Renal cortical epithelial cell (primary cell): Measurements from ENCODE around the gene RNF4. TPM values are rescaled to one million over a fixed set of nuclear protein-coding genes. Genes with fewer than 3 reads are reported as not detected.
A peak's percentile ranks its signal among the peaks of the same experiment; 100 is the strongest.
"Not testable (repeated sequence)": the region's sequence is repeated elsewhere in the genome, so short reads cannot be mapped to it uniquely, and the experiment has no call there.

Source experiments
- DNase-seq: peaks from one replicate; pipeline ENCODE4 v3.0.0-alpha.2; 2011; ENCODE audit warnings: low read depth
- total RNA-seq: library from RNA; depleted of rRNA; stranded (reverse); fragments of >200 nt; gene quantifications from 2 replicates; pipeline ENCODE4 v1.2.3, GENCODE V29; 2014

RNF4 gene
- total RNA-seq, 1 donor from 2014 or later, result 139 TPM

DNA sequence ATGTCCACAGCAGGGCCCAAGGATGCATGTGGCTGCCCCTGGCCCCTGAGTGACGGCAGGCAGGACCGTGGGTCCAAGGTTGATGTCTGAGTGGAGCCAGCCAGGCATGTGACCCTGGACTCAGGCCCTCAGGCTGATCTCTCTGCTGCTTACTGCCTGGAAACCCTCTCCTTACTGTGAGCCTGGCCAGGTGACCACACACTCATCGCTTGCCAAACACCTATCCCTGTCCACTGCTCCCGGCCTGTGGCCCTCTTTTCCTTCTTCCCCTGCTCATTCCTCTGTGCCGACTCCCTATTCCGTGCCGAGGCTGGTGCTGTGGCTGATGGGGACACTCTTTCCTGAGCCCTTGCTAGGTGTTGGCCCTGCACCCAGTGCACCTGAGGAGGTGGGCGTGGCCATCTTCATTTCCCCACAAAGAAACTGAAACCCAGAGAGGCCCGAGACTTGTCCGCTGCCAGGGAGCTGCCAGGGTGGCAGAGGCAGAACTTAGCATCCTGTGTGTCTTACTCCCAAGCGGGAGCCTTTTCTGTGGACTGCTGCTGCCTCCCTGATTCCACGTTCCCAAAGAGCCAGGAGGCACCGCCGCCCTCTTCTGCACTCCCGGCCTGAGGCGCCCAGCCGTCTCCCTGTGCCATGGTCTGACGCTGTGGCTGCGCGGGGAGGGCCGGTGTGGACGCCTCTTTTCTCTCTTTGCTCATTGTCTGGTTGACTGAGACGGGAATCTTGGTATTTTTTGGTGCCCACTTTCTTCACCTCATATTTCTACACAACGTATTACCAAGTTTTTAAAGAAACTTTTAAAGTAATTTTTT lies 11.2 kb upstream of the RNF4 start:
- no peak for DNase-seq

DNA sequence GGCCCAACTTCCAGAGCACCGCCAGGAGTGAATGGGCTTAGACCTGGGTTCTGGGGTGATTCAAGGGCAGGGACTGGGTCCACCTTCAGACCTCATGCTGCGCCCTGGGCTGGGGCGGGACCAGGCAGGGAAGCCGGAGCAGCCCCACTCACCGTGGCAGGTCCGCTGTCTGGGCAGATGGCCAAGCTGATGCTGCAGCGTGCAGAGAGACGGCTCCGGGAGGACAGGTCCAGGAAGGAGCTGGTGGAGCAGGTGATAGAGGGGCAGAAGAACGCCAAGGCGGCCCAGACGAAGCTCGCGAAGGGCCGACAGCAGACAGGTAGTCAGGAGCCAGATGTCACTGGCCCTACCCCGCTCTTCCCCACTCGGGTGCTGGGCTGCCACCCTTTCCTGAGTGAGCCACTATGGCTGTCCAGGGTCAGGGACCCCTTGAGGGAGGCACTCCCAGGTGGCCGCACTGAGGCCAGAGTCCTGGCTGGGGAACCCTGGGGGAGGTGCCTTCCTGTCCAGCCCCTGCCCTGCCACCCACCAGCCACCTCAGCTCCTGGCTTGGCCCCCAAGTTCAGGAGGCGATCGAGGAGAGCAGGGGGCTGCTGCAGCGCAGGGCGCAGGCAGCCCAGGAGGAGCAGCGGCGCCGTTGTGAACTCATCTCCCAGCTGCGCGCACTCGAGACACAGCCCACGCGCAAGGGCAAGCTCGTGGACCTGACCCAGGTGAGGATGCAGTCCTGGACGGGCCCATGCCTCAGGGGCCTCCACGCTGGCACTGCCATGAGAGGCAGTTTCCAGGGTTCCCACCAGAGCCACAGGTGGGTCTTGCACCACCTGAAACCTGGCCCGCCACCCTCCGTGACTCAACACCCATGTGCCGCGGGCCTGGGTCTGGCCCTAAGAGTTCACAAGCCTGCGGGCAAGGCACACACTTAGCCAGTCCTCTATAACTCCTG lies 10.1 kb upstream of the RNF4 start:
- no peak for DNase-seq

DNA sequence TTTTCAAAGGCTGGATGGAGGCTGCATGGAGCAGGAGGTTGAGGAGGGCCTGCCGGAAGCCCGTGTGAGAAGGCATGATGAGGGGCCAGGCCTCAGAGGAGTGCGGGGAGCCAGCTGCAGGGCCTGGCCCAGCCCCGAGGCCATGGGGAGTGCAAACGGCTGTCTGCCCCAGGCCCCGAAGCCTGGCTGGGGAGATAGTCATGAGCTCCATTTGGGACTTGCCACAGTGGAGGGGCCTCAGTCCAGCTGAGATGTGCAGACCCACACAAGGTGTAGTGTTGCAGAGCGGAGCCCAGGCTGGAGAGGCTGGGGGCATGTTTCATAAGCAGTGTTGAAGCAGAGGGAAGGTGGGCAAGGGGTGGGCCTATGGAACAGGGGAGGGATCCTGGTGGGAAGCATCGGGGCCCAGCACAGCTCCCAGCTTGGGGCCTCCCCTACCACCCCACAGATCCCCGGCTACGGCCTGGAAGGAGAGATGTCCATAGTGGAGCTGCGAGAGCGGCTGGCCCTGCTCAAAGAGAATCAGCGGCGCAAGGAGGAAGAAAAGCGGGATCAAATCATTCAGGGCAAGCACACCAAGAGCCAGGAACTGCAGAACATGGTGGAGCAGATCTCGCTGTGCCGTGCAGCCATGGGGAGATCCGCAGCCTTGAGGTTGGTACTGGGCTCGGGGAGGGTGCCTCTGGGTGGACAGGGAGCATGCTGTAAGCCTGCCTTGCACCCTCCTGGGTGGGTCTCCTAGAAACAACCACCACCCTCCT lies 9.1 kb upstream of the RNF4 start:
- DNase-seq, result no peak

DNA sequence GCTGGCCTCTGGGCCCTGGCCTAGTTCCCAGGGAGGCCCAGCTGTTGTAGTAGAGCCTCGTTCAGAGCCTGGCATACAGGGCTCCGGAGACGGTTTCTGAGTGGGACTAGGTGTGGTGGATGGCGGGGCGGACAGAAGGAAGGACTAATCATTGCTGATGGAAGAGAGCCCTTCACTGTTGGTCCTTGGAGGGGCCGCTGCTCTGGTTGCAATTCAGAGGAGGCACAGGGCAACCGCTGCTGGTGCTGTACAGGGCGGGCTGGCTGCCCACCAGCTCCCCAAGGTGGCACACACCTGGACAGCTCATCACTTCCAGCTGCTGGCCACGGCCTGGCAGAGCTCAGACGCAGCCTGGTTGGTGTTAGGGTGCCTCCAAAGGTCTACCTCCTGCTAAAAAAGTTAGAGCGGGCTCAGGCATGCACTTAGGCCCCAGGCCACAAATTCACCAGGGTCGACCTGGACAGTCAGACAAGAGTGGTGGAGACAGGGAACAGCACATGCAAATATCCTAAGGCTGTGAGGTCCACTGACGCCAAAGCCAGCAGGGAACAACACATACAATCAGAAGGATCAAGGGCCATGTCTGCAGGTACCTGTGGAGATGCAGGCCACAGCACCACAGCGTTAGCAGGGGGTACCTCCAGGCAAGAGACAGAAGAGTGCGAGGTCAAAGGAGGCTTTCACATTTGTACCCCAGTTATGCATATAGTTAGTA lies 7.5 kb upstream of the RNF4 start:
- no peak for DNase-seq

DNA sequence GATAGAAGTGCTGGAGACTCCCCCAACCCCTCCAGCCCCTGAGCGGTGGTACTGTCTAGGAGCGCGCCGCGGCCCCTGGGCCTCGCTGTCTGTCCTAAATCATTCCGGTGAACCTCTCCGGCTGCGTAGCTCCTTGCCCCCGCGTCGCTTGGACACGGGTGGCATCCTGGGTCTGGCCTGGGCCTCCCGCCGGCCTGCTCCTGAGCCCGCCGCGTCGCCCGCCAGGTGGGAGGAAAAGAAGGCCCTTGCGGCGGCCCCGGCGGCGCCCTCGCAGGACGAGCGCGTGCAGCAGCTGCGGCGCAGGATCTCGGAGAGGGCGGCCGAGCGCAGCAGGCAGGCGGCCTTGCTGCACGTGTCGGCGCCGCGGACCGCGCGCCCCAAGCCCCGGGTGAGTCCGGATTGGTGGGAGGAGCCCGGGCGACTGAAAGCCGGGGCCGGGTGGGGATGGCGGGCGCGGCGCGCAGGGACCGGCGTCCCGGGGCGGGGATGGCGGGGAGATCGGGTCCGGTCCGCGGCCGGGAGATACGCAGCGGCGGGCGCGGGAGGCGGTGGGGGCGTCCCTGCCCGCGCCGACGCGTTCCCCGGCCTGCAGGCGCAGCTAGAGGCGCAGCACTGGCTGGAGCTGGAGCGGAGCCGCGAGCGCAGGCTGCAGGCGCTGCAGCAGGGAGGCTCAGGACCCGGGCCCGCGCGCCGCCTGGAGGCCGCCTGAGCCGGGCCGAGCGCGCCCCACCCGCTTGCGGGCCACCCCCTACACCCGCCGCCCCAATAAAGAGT lies 6.5 kb upstream of the RNF4 start:
- DNase-seq, result peak; percentile 11

DNA sequence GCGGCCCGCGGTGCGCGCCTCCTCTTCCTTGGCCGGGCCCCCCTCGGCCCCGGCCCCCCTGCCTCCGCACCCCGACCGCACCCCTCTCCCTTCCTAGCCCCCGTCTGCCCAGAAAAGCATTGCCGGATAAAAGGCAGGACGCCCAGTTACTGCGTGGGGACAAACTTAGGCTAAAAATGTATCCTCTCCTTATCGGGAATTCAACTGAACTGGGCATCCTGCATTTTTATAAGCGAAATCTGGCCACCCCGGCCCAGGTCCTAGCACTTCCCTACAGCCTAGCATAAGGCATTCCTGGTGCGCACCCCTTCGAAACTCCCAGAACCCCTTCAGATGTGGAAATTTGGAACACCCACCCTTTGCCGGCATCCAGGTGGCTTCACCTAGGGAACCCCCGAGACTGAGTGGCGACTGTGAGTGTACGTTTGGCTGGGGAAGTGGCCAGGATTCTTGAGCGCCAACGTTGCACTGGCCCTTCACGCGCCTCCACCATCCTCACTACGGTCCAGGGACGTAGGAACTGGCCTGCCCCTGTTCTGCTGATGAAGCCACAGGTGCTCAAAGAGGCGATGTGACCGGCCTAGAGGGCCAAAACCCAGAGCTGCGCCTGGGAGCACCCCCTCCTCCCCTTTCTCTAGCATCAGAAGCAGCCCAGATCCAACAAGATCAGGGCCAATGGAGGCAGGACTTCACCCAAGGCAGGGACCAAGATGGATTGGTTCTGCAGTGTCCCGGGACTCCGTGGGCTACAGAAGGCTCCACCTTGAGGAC lies 5.7 kb upstream of the RNF4 start:
- no peak for DNase-seq

DNA sequence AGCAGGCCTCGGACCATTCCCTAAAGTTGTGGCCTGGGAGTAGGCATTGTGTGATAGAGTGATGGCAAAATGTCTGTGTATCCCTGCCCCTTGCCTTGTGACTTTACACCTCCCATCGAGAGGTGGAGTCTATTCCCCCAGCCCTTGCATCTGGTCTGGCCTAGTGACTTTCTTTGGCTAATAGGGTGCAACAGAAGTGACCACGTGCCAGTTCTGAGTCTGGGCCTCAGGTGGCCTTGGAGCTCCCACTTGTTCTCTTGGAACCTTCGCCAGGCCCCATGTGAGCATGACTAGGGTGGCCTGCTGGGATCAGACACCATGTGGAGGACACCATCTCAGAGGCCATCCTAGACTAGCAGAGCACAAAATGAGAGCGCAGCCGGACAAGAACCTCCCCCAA lies 3.9 kb upstream of the RNF4 start:
- no peak for DNase-seq

DNA sequence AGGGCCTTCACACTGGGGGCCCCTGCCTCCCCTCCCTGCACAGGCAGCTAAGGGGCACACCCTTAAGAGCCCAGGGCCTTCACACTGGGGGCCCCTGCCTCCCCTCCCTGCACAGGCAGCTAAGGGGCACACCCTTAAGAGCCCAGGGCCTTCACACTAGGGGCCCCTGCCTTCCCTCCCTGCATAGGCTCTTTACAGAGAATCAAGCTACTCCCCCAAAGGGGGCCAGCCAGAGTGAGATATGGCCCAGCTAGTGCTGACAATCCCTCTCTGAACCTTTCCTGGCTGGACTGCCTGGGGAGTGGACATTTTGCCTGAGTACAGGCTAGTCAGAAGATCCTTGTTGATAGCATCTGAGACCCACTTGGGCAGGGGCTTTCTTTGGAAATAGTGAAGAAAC lies 3.4 kb upstream of the RNF4 start:
- DNase-seq, result not testable (repeated sequence)

DNA sequence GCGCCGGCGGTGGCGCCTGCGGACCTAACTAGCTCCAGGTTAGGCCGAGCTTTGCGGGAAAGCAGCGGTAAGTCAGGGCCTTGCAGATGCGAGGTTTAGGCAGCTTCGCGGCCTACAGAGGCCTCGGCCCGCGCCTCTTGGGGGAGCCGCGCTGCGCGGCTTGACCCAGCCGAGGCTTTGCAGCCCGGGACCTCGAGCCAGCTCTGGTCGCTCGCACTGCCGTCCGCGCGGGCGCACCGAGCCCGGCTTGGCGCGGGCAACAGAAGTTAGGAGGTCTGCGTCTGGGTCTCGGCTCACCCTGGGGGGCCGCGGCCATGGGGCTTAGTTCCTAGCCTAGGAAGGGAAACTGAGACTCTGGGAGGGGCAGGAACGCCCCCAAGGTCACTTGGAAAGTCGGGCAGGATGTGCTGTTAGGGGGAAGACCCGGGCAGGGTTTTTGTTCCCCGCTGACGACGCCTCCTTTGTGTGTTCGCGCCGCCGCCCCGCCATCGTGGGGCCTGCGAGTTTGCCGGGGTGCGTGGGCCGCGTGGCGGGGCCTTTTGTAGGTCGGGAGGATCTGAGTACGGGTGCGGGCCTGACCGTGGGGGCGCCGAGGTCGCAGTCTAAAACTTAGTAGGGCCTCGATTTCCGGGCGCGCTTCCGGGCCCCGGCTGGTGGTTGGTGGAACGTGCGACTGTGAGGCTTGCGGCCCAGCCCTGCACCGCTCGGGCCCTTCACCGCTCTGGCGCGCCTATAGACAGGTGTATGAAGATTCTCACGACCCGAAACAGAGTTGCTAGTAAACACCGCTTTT lies 482 bp downstream of the RNF4 start:
- DNase-seq, result no peak

DNA sequence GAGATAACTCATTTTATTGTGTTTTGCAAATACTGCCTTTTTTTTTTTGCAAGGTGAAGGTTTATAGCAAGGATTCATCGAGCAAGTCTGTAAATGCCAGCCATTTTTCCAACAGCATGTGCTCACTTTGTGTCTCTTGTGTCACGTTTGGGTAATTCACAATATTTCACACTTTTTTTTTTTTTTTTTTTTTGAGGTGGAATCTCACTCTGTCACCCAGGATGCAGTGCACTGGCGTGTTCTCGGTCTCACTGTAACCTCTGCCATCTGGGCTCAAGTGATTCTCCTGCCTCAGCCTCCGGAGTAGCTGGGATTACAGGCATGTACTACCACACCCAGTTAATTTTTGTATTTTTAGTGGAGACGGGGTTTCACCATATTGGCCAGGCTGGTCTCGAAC lies 1.9 kb downstream of the RNF4 start:
- no peak for DNase-seq

DNA sequence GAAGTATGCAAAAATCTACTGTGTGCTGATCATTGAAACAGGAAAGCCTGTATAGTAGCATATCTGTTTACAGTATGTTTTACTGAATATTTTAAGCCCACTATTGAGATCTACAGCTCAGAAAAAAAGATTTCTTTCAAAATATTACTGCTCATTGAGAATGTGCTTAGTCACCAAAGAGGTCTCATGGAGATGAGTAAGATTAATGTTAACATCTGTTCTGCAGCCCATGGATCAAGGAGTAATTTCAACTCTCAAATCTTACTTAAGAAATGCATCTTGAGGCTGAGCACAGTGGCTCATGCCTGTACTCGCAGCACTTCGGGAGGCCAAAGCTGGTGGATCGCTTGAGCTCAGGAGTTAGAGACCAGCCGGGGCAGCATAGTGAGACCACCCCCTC lies 3.3 kb downstream of the RNF4 start:
- DNase-seq, result no peak

DNA sequence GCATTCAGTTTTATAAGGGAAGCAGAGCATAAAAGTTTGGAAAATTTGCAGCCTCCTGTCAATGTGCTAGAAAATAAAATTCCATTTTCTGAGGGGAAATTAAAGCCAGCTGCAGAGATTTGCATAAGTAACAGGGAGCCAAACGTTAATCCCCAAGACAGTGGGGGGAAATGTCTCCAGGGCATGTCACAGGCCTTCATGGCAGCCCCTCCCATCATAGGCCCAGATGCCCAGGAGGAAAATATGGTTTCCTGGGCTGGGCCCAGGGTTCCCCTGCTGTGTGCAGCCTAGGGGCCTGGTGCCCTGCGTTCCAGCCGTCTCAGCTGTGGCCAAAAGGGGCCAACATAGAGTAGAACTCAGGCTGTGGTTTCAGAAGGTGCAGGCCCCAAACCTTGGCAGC lies 9.3 kb downstream of the RNF4 start:
- no peak for DNase-seq

DNA sequence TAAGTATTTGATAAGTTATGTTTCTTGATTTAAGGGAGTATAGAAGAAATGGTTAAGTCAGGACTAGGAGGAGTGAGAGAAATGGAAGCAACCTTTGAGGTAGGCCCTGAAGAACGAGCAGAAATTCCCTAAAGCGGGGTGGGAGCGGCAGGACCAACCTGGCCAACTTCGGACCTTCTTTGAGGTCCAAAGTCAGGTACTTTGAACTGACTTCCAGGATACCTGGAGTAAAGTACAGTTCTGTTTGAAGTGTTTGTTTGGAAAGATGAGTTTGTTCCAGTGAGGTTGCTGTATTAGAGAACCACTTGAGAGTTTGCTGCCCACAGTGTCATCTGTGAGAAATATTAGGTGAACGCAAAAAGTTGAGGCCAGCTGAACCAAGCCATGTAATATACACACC lies 11.7 kb downstream of the RNF4 start:
- DNase-seq, result no peak

DNA sequence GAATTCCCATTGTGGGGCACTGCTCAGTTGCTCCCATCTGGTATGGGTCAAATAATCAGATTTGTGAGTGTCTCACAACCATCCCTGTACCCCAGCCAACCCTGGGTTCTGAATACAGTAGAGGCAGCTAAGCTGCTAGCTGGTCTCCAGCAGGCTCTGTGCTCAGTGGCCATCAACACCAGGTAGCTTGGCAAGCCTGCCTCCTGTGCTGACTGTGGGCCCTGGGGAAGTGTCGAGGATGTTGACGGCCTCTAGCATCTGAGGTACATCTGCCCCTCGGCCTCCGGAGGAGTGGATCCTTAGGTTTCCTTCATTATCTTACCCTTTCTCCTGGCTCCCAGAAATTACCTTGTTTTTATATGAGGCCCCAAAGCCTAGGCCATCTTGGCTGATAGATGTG lies 13.3 kb downstream of the RNF4 start:
- DNase-seq, result no peak

DNA sequence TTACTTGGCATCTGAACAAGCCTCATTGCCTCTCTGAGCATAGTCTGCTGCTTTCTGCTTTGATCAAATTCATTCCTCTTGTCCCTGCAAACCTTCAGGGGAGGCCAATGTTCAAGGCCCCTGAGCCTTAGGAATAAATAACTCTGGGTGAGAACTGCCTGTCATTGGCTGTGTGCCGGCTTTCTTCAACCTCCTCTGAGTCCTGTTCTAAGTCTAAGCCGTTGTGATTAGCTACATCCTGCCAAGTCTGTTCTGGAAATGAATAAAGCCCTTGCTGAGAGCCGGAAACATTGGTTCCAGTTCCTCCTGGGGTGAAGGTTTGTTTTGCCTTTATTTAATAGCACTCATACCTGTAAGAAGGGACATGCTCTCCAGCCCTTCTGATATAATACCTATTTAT lies 13.8 kb downstream of the RNF4 start:
- peak; percentile 48 for DNase-seq

DNA sequence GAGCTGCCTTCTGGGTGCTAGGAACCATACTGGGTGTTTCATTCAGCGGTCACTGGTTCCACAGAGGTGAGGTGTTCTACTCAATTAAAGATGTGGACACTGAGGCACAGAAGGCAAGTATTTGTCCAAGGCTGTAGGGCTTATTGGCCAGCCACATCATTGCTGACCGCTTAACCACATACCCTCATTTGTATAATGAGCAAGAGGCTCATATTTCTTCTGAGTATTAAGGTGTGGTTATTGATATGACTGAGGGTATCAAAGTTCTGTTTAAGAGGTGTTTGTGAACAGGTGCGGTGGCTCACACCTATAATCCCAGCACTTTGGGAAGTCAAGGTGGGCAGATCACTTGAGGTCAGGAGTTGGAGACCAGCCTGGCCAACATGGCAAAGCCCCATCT lies 14.3 kb downstream of the RNF4 start:
- no peak for DNase-seq

DNA sequence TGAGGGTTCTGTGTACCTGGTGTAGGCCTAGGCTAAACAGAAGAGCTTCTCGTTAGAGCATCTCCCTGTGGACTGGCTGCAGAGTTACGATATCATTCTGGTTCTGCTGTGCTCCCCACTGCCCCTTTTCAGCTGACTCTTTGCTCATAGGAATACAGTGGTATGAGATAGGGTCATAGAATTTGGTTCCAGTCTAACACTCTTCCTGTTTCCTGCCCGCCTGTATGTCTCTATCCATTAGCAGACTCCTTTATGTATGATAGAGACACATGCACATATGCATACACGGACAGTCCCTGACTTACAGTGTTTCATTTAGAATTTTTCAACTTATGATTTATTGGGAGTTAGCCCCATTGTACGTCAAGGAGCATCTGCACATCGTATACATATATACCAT lies 15.3 kb downstream of the RNF4 start:
- DNase-seq, result no peak

DNA sequence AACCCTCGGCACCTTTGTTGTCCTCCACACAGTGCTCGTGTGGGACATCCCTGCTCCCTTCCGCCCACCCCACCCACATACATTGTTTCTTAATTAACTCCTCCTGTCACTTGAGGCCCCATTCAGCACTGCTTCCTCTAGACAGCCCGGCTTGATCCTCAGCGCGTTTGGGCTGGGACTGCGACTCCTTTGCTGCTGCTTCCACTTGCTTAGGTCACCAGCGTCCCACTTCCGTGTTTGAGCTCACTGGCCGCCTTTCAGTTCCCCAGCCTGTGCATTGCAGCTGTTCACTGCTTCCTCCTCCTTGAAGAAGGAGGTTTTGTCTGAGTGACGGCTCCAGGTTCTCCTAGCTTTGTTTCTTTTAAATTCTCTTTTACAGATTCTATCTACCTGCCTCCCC lies 16.1 kb downstream of the RNF4 start:
- DNase-seq, result peak; percentile 30

DNA sequence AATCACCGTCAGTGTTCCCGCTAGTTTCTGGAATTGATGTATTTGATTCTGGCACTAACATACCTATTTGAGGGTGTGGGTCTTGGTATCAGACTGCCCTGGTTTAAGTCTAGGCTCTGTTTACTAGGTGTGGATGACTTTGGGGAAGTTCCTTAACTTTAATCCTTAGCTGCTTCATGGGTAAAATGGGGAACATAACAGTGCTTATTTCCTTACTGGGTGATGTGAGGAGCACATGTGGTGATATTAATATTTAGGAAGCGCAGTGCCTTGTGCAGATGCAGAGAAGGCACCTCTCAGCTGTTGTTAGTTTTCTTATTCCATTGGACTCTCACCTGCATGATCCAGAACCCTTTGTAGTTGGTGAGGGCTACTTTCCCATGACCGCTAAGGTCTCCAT lies 17.1 kb downstream of the RNF4 start:
- DNase-seq, result no peak
